ENCODE results near the gene DNAJA1. TPM values are rescaled to one million over a fixed set of nuclear protein-coding genes. Genes with fewer than 3 reads are reported as not detected.
"Not testable (repeated sequence)": the region's sequence is repeated elsewhere in the genome, so short reads cannot be mapped to it uniquely, and the experiment has no call there.

DNAJA1 gene
- total and polyA plus RNA-seq, 11 donors = 32.6 to 133 (median 63.1) TPM

DNA sequence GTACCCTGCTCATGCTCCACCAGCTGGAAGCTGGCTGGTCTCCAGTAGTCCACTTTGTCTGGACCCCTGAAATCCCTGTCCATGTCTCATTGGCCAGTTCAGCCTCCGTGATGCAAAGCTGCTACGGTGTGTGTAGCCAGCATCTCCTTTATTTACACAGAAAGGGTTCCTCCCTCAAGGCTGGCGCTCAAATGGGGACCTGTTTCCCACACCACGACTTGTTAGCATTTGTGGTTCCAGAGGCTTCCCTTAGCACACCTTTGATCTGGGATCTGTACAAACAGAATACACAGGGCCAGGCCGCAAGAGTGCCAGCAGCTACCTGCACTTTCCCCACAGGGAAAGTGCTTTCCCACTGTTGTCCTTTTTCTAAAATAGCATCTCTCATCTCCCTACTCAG is 57.1 kb downstream of the DNAJA1 start:
- 83 to 91% (median 84%) methylated on average over 5 of the region's 5 CpGs for WGBS, 4 donors
- TF ChIP-seq POLR2A (IDR thresholded peaks at IDR 0.05) = no peak
- TF ChIP-seq, protein P1, sequence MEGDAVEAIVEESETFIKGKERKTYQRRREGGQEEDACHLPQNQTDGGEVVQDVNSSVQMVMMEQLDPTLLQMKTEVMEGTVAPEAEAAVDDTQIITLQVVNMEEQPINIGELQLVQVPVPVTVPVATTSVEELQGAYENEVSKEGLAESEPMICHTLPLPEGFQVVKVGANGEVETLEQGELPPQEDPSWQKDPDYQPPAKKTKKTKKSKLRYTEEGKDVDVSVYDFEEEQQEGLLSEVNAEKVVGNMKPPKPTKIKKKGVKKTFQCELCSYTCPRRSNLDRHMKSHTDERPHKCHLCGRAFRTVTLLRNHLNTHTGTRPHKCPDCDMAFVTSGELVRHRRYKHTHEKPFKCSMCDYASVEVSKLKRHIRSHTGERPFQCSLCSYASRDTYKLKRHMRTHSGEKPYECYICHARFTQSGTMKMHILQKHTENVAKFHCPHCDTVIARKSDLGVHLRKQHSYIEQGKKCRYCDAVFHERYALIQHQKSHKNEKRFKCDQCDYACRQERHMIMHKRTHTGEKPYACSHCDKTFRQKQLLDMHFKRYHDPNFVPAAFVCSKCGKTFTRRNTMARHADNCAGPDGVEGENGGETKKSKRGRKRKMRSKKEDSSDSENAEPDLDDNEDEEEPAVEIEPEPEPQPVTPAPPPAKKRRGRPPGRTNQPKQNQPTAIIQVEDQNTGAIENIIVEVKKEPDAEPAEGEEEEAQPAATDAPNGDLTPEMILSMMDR (IDR thresholded peaks at IDR 0.05) = no peak
- no peaks in the 10 kb centered on the region for H3K36me3 ChIP-seq
- H3K9me3 ChIP-seq = no peaks in the 10 kb centered on the region
- ATAC-seq = no peak
- no peak overlapping the region for H3K4me3 ChIP-seq
- intact Hi-C loops (cut with DNase I) = loop anchor here in 6 of 10 donors (2.0 to 5.0 kb wide), 4 partner anchors 85 to 145 kb away; partner anchors contain the start of gene B4GALT1 (in 1 of the 6)
- peaks cover 0 to 29% (median 7%) of the 10 kb centered on the region in 12 donors for H3K4me1 ChIP-seq
- no peak for DNase-seq
- H3K27me3 ChIP-seq = no peaks in the 10 kb centered on the region
- H3K27ac ChIP-seq = peak overlapping the region in 5 of 12 donors; percentile 2 to 28 (median 7)

DNA sequence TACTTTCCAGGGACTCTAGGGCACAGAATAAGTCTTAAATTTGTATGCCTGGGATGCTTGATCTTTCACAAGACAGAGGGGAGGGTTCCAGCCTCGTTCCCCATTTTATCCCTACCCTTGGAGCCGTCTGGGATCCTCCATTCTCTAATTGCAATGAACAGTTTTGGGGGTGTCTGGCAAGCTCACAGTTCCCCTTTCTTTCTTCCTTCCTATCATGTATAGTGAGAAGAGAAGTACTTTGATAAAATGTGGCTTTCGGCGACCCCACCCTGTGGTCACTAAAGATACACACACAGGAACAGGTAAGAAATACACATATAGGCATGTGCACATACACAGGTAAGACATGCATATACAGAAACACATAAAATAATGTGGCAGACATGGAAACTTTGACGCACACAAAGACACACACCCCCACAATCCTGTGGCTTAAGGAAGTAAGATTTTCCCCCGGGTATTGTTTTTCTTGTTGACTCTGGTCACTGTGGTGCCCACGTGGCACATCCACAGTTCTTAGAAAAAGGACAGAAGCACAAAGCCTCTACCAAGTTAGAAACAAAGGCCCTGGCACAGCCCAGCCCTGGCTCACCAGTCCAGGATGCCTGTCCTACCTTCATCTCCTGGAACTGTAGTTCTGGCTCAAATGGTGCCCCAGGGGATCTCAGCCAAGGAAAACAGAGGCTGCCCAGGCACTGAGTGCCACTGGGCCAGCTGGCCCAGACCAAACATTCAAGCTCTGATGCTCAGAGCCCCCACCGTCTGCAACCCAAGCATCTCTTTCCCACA is 57.7 kb downstream of the DNAJA1 start:
- DNase-seq = no peak
- no peak for TF ChIP-seq POLR2A (IDR thresholded peaks at IDR 0.05)
- TF ChIP-seq, protein P1 (IDR thresholded peaks at IDR 0.05) = no peak
- ATAC-seq = peak in 3 of 4 donors; percentile 19 to 41 (median 38)
- no peaks in the 10 kb centered on the region for H3K36me3 ChIP-seq
- intact Hi-C loops (cut with DNase I) = loop anchor here in 6 of 10 donors (2.0 to 5.0 kb wide), 4 partner anchors 85 to 144 kb away; partner anchors contain the start of gene B4GALT1 (in 1 of the 6)
- H3K4me1 ChIP-seq = peaks cover 0 to 29% (median 7%) of the 10 kb centered on the region in 12 donors
- peak overlapping the region in 5 of 12 donors; percentile 2 to 28 (median 7) for H3K27ac ChIP-seq
- H3K9me3 ChIP-seq = no peaks in the 10 kb centered on the region
- H3K4me3 ChIP-seq = no peak overlapping the region
- WGBS, 4 donors = 59 to 70% (median 67%) methylated on average over 8 of the region's 8 CpGs
- H3K27me3 ChIP-seq = no peaks in the 10 kb centered on the region

DNA sequence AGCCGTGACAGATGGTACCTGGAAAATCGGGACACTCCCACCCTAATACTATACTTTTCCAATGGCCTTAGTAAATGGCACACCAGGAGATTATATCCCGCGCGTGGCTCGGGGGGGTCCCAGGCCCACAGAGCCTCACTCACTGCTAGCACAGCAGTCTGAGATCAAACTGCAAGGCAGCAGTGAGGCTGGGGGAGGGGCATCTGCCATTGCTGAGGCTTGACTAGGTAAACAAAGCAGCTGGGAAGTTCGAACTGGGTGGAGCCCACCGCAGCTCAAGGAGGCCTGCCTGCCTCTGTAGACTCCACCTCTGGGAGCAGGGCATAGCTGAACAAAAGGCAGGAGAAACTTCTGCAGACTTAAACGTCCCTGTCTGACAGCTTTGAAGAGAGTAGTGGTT is 60.6 kb downstream of the DNAJA1 start:
- not testable (repeated sequence) for ATAC-seq
- WGBS, 4 donors = 88 to 96% (median 89%) methylated on average over 8 to 9 of the region's 9 CpGs

More for the DNA sequence above, 60.6 kb downstream of the DNAJA1 start:
- DNase-seq; intact Hi-C loops (cut with DNase I); H3K27ac ChIP-seq; H3K4me3 ChIP-seq; H3K27me3 ChIP-seq; H3K36me3 ChIP-seq; H3K9me3 ChIP-seq: not testable (repeated sequence)
- H3K4me1 ChIP-seq = peaks cover 0 to 26% (median 7%) of the 10 kb centered on the region in 12 donors

Other genes starting within 250 kb of the DNAJA1 start
- gene TMEM215, start 241.7 kb upstream of the DNAJA1 start, total RNA-seq = not detected
- not detected for gene TMEM215, start 241.7 kb upstream of the DNAJA1 start, polyA plus RNA-seq
- 10 to 100 TPM in 8 of 9 donors, 1 to 10 TPM in 1; 9.4 to 22.5 (median 16.1) TPM for gene APTX, start 23.6 kb upstream of the DNAJA1 start, total RNA-seq
- 10 to 100 TPM; 12.5 to 33.4 TPM for gene APTX, start 23.6 kb upstream of the DNAJA1 start, polyA plus RNA-seq
- 10 to 100 TPM; 11.5 to 19.4 (median 15.8) TPM for gene SMU1, start 51.4 kb downstream of the DNAJA1 start, total RNA-seq
- 10 to 100 TPM in 1 of 2 donors, 1 to 10 TPM in 1; 6.7 to 12.3 TPM for gene SMU1, start 51.4 kb downstream of the DNAJA1 start, polyA plus RNA-seq
- 10 to 100 TPM; 27.4 to 73.3 (median 44.8) TPM for gene B4GALT1, start 142.1 kb downstream of the DNAJA1 start, total RNA-seq
- 10 to 100 TPM; 10.6 to 37.2 TPM for gene B4GALT1, start 142.1 kb downstream of the DNAJA1 start, polyA plus RNA-seq
- gene SPINK4, start 214.9 kb downstream of the DNAJA1 start, total RNA-seq = not detected
- not detected for gene SPINK4, start 214.9 kb downstream of the DNAJA1 start, polyA plus RNA-seq
- 100 to 1,000 TPM in 6 of 9 donors, 10 to 100 TPM in 3; 71.0 to 144 (median 112) TPM for gene BAG1, start 239.4 kb downstream of the DNAJA1 start, total RNA-seq
- gene BAG1, start 239.4 kb downstream of the DNAJA1 start, polyA plus RNA-seq = 100 to 1,000 TPM; 110 to 132 TPM
- gene CHMP5, start 239.8 kb downstream of the DNAJA1 start, total RNA-seq = 10 to 100 TPM; 37.6 to 58.5 (median 53.0) TPM
- gene CHMP5, start 239.8 kb downstream of the DNAJA1 start, polyA plus RNA-seq = 10 to 100 TPM; 24.7 to 76.5 TPM